Fibroblast of skin of left biceps (primary cell): ENCODE results near the gene BUB1.
"Not testable (repeated sequence)": the region's sequence is repeated elsewhere in the genome, so short reads cannot be mapped to it uniquely, and the experiment has no call there.

ENCODE experiments used
- DNase-seq, 2 experiments: peaks; one replicate each; pipeline ENCODE4 v3.0.0-alpha.2; 2013; ENCODE audit warnings: low read depth in 2 of 2

Gene BUB1

GRCh38 chr2:110605057-110605456, 72.8 kb downstream of the BUB1 start:
- not testable (repeated sequence) for DNase-seq

- DNase-seq: not testable (repeated sequence)
These were observed 73.8 kb downstream of the BUB1 start for GRCh38 chr2:110603917-110604591.

GRCh38 chr2:110602139-110602538, 75.7 kb downstream of the BUB1 start:
- DNase-seq: not testable (repeated sequence)

- not testable (repeated sequence) for DNase-seq
These were observed 85.9 kb downstream of the BUB1 start for GRCh38 chr2:110591973-110592372.

DNA sequence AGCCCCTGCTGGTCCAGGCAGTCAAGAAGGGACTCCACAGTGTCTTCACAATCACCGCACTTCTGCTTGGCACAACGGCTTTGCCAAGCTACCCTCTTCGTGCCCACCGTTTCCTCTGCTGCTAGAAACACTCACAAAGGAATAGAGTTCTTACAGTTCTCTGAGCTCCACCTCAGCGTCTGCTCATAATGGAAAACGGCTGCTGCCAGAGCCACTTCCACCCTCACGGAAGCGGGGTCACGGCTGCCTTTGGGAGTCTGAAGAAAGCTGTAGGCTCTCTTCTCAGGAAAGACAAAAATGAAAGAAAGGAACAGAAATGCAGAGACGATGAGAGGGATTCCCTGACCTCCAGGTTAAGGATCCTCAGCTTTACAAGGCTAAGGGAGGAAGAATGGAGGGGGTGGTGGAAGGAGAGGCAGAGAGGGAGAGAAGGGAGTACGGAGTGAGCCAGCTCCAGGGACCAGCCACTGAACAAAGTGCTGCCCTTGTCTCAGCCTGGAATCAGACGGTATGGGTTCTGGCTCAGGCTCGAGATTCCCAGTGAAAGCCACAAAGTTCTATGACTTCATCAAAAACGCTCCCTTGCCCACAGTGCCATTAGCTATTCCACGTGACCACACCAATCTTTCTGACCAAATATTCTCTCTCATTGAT, 88.1 kb downstream of the BUB1 start:
- not testable (repeated sequence) for DNase-seq

GRCh38 chr2:110588520-110588919, 89.3 kb downstream of the BUB1 start:
- not testable (repeated sequence) for DNase-seq
